Amniotic stem cell (primary cell): ENCODE results near the gene DGKH.
"Not testable (repeated sequence)": the region's sequence is repeated elsewhere in the genome, so short reads cannot be mapped to it uniquely, and the experiment has no call there.

ENCODE experiments used
- DNase-seq: peaks from one replicate; lab custom pipeline; 2025; lab: John Stamatoyannopoulos, UW

The DGKH gene

GRCh38 chr13:42071672-42072419 lies 23.4 kb downstream of the DGKH start:
- DNase-seq, result no peak

- DNase-seq, result no peak
These were observed 25.2 kb downstream of the DGKH start for GRCh38 chr13:42073683-42074082.

GRCh38 chr13:42075517-42075916 lies 27.1 kb downstream of the DGKH start:
- DNase-seq, result no peak

DNA sequence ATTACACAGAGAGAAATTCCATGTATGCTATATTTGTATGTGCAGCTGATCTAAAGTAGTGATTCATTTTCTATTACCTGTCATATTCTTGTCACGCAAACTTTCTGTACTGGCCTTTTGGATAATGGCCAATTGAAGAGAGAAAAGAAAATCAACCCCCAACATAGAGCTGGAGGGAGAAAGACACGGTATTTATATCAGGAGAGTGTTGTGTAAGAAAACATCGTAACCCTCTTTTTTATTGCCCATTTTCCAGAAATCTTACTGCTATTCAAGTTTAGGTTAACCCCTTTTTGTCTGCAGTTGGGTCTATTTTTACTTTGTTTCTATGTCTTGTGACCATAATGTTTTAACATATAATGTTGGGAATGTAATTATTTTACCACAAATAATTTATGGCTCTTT lies 27.9 kb downstream of the DGKH start:
- DNase-seq, result no peak

DNA sequence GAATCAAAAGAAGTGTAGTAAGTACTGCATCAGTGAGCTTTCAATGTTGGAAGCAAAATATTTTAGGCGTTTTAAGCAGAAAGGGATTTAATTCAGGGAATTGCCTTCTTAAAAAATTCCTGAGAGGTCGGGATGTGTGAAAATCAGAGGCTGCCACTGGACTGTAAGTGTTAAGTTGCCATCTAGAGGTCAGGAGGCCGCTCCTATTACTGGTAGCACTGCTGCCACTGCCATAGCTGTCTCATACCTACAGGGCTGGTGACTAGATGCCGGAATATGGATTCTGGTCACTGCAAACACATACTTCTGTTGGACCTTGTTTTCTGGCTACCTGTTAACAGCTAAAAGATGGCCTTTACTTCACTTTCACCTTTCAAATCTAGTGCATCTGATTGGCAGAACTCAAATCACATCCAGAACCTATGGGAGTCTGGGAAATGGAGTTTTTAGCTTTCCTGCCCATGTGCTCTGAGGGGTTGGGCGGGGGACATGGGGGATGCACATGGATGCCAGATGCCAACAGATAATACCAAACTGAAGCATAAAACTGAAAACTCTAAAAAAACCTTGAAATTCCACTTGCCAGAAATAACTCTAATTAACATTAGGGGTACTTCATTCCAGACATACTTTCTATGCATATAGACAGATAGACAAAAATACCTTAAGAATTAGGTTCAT lies 29.8 kb downstream of the DGKH start:
- DNase-seq, result no peak

- no peak for DNase-seq
These were observed 34.8 kb downstream of the DGKH start for GRCh38 chr13:42083138-42083770.

DNA sequence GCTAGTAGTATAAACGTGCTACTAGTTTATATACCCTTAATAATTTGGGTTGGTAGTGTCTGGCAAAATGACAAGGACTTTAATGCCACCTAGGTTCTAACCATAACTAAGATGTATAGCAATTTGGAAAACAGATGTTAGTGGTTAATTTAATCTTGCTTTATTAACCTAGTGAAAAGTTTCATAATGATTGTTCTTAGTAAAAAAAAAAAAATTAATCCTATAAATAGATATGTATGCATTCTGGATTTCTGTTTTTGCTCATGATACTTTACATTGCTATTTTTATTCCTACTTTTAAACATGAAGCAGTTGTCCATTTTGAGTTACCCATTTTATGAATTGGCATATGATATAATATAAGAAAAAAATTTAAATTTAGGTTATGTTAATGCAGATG lies 36.3 kb downstream of the DGKH start:
- DNase-seq, result no peak

DNA sequence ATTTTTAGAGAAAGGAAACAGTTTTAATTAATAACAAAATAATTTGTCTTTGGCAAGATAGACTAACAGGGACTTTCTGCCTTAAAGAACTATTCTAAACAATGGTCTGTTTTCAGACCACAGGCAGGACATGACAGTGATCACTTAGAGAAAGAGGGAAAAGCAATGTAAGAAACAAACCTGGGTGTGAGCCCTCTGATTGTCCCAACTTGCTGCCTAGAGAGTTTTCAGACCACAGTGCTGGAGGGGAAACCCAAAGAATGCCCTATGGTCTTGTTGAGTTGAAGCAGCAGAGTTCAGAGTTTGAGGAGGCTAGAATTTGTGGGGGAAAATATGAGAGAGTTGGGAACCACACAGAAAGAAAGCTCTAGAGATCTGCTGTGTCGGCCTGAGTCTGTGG lies 38.1 kb downstream of the DGKH start:
- no peak for DNase-seq

DNA sequence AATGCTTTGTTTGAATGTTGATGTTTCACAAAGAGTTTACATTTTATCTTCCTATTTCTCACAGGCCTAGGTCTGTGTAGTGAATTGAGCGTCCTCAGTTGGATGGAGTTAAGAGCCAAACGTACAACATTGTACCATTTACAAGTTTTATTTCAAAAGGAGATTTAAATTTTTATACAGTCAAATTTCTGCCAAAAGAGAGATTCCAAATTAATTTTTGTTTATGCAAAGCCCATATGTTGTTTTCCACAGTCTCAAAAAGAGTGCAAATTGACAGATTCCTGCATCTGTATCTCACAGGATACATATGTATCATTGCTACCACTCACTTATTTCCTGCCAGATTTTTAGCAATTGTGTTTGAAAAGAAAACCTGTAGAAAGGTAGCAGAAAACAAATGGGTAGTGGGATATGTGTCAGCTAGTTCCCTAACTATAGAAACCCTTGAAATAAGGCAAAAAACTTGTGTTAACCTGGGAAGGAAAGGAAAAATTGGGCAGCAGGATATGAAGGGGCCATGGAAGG lies 46.1 kb downstream of the DGKH start:
- DNase-seq, result no peak

DNA sequence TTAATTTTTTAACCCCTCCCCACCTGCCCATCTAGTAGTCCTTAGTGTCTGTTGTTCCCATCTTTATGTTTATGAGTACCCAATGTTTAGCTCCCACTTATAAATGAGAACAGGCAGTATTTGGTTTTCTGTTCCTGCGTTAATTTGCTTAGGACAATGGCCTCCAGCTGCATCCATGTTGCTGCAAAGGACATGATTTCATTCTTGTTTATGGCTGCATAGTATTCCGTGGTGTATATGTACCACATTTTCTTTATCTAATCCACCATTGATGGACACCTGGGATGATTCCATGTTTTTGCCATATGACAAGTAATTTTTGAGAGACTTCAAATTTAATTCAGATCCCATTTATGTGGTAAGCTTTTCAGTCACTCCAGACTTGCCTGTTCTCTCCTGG lies 47.8 kb downstream of the DGKH start:
- DNase-seq, result not testable (repeated sequence)

DNA sequence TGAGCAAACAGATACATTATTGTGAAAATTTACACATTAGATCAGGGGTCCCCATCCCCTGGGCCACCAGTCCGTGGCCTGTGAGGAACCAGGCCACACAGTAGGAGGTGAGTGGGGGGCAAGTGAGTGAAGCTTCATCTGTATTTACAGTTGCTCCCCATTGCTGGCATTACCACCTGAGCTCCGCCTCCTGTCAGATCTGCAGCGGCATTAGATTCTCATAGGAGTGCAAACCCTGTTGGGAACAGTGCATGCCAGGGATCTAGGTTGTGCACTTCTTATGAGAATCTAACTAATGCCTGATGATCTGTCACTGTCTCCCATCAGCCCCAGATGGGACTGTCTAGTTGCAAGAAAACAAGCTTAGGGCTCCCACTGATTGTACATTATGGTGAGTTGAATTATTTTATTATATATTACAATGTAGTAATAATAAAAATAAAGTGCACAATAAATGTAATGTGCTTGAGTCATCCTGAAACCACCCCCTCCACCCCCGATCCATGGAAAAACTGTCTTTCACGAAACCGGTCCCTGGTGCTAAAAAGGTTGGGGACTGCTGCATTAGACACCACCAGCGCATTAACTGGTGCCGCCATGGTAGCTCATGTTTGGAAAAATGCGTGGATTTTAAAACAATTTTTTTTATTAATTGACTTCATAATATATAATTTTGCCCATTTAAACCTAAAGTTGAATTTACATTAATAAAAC lies 51.7 kb downstream of the DGKH start:
- no peak for DNase-seq

DNA sequence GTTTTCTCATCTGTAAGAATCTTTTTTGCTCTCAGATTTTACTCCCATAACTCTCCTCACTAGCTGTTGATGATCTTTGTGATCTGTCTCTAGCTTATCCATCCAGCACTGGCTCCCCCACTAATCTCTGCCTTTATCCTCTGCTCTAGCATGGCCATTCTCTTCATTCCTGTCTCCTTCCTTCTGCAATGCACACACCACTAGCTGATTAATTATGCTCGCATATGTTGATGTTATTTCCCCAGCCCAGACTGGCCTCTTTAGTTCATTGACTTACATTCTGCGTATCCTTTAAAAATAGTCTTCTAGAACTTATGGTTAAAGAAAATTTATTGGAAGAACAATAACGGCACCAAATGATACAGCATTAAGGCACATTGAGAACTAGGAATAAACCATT lies 52.5 kb downstream of the DGKH start:
- no peak for DNase-seq

- DNase-seq, result no peak
These were observed 53.6 kb downstream of the DGKH start for GRCh38 chr13:42101821-42102585.

DNA sequence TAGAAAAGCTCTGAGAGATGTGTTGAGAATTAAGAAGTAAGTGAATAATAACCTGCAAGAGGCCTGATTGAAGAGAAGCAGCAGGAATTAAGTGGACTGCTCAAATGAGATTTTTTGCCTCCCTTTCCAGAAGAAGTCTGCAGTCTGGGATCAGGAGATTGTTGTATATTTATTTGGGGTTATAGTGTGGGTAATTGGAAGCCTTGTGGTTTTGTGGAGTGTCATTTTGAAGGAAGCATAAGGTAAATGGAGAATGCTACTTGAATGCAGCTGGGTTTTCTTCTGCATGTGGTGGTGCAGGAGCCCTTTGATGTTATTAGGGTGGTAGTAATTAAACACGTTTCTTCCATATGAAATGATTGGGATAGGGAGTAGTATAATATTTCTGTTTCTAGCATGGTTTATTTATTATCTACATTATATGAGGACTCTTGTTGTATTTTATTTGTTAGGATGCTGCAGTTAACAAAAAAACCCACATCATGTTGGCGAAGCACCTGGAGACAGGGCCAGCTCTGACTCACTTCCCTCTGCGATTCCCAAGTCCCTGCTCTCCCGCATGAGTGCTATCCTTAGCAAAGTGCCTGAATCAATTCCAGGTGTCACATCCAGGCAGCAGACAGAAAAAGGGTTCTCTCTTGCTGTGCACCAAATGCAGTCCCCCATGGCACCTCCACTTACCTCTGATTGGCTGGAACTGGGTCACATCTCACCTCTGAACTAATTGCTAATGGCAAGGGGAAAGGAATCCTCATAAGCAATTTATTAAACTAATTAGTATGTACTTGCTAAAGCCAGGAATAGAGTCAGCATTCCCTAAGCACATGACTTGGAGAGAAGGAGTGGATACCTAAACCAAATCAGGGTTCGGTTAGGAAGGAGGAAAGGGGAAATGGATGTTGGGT lies 54.8 kb downstream of the DGKH start:
- no peak for DNase-seq

DNA sequence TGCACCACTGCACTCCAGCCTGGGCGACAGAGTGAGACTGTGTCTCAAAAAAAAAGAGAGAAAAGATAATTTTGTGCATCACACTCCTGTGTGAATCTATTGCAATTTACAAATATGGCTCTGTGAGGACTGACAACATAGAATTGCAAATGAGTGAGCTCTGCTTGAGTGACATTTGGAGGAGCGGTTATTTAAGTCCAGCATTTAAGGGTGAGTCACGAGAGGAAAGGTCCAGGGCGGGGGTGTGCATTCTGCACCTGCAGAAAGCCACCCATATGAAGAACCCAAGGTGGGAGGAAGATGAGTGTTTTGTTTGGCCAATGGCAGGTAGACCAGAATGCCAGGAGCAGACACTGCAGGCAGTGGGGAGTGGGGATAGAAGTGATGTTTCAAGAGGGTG lies 58.5 kb downstream of the DGKH start:
- DNase-seq, result no peak

DNA sequence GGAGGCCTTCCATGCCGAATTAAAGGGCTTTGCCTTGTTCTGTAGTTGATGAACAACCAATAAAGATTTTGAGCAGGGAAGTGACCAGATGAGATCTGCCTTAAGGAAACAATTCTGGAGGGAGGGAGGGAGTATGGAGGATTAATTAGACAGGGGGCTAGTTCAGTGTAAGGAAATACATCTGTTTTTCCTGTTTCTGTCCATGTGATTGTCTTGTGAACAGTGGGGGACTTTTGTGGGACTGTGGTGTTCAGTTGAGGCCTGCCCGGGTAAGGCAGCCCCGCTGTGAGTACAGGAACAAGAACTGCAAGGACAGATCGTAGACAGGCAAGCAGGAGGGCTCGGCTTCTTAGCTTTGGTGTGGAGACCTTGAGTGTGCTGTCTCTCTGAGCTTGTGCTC lies 59.0 kb downstream of the DGKH start:
- DNase-seq, result no peak

- DNase-seq, result no peak
These were observed 59.8 kb downstream of the DGKH start for GRCh38 chr13:42108217-42108616.

- DNase-seq, result no peak
These were observed 61.5 kb downstream of the DGKH start for GRCh38 chr13:42109957-42110356.

GRCh38 chr13:42110410-42111155 lies 62.1 kb downstream of the DGKH start:
- DNase-seq, result no peak

DNA sequence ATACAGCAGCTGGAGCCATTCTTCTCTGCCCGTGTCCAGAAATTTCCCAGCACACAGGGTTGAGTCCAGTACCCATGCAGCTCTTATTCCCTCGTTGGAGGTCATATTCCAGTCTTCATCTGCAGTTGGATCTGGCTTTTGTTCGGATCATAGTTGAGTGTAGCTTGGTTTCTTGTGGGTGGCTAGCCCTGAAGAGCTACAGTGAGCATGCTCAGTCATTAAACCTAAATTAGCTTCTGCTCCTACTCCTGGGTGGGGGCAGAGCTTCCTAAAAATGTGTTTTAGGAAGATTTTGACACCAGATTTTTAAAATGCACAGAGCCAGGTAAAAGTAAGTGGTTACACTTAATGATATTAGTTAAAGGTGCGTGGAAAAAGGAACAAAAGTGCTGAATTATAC lies 64.4 kb downstream of the DGKH start:
- DNase-seq, result no peak
